Fibroblast of skin of left quadriceps (primary cell): ENCODE results near the gene COX7A1.
"Not testable (repeated sequence)": the region's sequence is repeated elsewhere in the genome, so short reads cannot be mapped to it uniquely, and the experiment has no call there.

Experiments
- DNase-seq, 2 experiments: peaks; one replicate each; pipeline ENCODE4 v3.0.0-alpha.2; 2013; ENCODE audit warnings: low read depth in 2 of 2

COX7A1 gene

DNA sequence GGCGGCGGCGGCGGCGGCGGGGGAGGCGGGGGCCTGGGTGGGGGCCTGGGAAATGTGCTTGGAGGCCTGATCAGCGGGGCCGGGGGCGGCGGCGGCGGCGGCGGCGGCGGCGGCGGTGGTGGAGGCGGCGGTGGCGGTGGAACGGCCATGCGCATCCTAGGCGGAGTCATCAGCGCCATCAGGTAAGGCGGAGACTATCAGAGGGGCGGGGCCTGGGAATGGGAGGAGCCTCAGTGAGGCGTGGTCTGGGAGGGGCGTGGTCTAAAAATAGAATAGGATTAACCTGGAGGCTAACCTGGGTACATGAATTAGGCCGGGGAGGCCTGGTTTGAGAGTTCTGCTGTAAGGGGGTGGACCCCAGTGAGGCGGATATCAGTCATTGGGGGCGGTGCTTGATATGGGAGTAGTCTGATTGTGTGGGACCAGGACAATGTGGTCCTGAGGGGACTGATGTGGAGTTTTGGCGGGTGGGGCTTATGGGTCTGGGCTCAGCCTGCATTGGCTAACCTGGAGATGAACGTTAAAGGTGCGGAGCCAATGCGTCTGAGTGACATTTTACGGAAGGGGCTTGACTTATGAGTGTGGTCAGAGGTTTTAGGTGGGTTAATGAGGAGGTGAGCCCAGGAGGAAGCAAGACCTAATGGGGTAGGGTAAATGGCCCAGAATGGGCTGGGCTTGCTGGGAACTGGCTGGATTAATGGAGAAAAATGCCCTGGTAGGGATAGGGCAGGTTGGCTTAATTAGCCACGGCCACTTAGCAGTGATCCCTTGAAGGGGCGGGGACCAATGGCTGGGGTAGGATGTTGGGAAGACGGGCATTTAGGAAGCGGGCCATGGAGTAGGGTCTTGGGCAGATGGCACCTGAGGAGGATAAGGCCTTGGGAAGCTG lies 11.0 kb downstream of the COX7A1 start:
- DNase-seq, result peak; percentile 57

DNA sequence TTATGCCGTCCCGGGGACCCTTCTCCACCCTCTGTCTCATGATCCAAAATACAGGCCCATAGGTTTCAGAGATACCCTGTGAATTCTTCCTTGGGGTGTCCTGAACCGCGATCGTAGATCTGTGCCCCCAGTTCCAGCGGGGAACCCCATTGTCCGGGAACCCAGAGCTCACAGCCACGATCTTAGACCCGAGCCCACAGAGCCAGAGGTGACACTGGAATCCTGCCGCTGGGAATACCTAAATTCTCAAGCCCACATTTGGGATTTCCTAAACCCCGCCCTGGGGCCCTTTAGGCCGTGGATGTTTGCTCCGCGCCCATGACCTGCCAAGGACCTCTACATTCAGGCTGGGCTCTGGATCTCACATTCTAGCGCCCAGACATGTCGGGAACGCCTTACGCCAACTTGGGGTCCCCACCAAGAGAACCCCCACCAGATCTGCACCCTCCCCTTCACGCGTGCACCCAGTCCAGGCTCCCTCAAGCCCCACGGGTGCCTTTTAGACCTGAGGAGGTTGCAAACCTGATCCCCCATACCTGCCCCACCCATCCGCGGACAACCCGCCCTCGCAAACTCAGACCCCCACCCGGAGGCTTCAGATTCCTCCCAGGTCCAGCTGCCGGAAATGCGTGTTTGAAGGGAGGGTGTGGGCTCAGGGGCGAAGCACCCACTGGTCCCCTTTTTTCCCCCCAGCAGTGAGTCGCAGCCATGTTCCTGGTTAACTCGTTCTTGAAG lies 11.8 kb downstream of the COX7A1 start:
- no peak for DNase-seq

DNA sequence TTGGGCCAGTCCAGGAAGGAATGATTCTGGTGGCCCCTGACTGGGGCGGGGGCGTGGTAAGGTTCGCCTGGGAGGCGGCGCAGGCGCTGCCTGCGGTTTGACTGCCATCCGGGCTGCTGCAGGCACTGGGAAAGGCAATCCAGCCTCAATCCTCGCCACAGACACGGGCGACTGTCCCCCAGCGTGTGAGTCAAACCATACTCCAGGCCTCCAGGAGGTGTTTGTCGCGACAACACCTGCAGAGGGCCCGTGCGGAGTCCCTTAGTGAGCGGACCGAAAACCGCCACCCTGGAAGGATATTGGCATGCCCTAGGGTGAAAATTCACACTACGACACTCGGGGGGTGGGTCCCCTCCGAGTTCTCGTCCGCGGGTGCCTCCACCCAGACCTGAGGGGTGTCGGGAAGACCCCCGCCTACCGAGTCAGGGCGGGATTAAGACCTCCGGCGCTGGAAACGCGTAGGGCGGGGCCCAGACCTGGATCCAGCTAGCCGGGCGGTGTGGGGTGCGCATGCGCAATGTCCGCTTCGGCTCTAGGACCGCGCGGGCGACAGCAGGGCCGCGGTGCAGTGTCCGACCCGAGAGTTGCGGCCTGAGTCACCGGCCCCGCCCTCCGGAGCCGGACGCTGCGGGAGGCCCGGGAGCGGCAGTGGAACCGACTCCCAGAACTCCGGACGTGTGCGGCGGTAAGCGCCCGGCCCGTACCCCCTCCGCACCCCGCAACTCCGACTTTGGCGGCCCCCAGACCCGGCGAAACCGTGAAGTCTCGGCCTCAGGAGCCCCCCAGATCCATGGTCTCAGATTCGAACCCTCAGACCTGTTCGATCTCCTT lies 12.6 kb downstream of the COX7A1 start, which contains the start of gene CAPNS1:
TSS of gene CAPNS1 (plus strand) at position 594 of the 831 bp plus-strand sequence. CDS start 946 bp downstream, outside the sequence.
- DNase-seq, result peak; percentile 88 to 90

DNA sequence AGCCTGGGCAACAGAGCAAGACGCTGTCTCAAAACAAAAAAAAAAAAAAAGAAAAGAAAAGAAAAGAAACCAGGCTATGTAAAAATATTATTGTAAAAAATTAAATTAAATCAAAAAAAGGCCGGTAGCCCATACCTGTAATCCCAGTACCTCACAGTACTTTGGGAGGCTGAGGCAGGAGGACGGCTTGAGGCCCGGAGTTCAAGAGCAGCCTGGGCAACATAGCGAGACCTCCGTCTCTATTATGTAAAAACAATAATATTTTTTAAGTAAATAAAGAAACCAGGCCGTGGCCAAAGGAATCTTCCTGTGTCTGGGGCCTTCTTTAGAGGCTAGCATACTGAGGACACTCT lies 13.2 kb downstream of the COX7A1 start:
- no peak for DNase-seq

DNA sequence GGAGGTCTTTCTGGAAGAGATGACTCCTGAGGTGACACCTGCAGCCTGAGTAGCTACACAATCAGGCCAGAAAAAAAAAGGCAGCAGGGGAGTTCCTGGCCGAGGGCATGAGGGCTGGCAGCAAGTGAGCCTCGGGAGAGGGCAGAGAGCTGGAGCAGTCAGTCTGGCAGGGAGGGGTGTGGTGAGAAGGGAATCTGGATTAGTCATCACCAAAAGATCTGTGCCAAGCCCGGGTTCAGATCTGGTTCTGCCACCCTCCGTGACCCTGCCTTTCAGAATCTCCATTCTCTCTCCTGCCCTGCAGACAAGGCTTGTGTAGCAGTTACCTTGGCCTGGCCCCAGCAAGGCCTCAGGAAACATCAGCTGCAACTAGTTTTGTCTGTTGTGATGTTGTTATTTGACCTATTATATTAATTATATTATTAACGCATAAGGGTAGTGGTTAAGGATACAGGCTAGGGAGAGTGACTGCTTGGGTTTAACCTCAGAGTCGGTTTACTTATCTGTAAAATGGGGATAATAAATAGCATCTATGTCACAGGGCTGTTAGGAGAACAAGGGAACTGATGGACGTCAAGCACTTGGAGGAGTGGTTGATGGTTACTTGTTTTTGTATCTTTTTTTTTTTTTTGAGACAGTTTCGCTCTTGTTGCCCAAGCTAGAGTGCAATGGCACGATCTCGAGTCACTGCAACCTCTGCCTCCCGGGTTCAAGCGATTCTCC lies 15.1 kb downstream of the COX7A1 start:
- no peak for DNase-seq

DNA sequence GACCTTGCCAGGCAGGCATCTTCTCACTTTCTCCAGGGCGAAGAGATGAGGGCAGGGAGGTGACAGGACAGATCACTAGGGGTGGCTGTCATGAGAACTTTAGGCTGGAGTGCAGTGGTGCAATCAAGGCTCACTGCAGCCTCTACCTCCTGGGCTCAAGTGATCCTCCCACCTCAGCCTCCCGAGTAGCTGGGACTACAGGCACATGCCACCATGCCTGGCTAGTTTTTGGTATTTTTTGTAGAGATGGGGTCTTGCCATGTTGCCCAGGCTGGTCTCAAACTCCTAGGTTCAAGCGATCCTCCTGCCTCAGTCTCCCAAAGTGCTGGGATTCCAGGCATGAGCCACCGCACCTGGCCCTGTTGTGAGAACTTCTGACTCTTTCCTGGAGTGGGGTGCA lies 17.4 kb downstream of the COX7A1 start:
- not testable (repeated sequence) for DNase-seq

DNA sequence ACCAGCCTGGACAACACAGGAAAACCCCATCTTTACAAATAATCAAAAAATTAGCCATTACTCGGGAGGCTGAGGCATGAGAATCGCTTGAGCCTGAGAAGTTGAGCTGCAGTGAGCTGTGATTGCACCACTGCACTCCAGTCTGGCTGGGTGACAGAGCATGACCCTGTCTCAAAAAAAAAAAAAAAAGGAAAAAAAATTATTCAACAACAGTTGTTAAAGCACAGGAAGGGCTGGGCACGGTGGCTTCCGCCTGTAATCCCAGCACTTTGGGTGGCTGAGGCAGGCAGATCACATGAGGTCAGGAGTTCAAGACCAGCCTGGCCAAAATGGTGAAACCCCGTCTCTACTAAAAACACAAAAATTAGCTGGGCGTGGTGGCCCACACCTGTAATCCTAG lies 21.0 kb downstream of the COX7A1 start:
- DNase-seq, result not testable (repeated sequence)

DNA sequence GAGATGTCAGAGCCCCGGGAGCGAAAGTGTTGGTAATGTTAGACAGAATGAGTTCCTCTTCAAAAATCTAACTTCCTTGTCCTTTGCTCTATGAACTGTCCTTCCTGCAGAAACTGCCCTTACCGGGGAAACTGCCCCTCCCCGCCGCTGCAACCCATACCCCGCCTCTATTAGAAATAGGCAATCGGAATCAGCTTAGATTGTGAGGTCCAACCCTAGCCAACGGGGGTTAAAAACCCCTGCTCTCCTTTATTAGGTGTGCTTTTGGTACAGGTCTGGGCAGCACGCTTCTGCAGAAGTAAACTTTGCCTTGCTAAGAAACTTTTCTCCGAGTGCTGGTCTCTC lies 23.9 kb downstream of the COX7A1 start:
- no peak for DNase-seq

DNA sequence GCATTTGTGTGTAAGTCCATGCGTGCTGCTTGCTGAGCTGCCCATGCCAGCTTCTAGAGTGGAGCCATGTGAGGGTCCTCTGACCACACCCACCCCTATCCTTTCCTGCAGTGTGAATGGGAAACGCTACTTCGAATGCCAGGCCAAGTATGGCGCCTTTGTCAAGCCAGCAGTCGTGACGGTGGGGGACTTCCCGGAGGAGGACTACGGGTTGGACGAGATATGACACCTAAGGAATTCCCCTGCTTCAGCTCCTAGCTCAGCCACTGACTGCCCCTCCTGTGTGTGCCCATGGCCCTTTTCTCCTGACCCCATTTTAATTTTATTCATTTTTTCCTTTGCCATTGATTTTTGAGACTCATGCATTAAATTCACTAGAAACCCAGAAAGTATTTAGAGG lies 26.7 kb downstream of the COX7A1 start:
- no peak for DNase-seq

DNA sequence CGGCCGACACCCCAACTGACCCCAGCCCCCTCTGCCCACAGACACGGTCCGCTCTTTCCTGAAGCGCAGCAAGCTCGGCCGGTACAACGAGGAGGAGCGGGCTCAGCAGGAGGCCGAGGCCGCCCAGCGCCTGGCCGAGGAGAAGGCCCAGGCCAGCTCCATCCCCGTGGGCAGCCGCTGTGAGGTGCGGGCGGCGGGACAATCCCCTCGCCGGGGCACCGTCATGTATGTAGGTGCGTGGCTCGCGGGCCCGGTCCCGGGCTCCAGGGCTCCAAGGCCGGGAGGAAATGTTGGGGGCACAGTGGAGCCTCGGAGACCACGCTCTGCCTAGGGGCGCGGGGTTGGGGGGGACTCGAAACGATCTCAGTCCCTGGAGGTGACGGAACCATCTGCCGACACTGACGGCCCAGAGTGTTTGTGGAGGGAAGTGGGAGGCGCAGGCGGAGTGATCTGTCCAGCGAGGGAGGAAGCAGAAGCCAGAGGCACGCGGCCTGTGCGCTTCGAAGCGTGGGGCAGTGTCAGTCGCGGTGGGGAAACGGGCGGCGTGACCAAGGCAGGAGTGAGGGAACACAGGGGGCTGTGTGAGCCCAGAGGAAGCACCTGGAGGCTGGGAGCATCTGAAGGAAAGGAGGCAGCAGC lies 30.6 kb downstream of the COX7A1 start:
- no peak for DNase-seq

DNA sequence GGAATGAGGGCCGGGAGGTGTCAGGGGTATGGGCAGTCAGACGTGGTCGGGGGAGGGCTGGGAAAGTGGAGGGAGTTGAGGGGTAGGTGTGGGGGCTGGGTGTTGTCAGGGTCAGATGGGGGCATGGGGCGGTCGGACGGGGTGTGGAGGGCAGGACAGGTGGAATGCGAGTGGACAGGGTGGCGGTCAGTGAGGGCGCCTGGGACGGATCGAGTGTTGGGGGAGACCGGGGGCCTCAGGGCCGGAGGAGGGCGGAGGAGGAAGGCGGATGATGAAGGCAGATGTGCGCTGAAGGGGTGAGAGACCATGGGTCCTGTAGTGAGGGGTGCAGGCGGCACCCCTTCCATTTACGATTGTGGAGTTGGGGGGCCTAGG lies 31.3 kb downstream of the COX7A1 start:
- DNase-seq, result no peak

DNA sequence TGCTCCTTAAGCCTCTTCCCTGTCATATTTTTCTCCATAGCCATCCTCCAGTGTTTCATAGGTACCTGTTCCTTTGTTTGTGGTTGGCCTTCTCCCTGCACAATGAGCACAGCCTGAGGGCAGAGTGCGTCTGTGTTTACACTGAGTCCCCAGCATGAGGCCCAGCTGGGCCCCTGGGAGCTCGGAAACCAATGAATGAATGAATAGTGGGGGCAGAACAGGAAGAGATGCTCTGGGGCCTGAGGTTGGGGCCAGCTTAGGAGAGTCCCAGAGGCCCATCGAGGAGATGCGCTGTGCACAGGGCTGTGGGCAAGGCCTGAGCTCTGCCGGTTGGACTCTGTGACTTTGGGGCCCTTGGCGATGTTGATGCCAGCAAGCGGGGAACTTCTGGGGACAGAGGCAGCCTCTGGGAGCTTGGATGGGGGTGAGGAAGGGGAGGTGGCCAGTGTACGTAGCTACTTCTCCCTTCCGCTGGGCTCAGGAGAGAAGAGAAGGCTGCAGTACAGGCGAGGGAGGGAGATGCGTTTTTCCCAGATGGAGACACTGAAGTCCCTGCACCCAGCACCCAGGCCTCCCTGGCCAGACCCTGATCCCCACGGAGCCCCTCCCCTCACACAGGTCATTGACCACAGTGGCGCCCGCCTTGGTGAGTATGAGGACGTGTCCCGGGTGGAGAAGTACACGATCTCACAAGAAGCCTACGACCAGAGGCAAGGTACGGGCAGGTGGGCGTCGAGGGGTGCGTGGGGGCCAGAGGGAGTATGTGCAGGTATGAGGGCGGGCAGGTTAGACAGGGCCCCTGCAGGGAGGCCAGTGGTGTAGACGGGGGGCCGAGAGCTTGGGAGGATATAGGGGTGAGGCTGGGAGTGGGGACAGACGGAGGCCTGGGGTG lies 31.9 kb downstream of the COX7A1 start:
- DNase-seq, result no peak

DNA sequence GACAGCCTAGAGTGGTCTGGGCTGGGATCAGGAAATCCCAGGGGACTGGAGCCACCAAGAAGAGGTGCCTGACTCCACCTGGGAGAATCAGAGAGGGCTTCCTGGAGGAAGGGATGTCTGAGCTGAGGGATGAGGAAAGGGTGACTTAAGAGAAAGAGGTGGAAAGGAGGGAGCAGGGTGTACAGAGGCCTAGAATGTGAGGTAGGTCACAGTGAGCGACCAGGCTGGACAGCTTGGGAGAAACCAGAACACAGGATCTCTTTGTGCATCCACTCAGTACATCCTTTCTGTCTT lies 36.0 kb downstream of the COX7A1 start:
- no peak for DNase-seq

DNA sequence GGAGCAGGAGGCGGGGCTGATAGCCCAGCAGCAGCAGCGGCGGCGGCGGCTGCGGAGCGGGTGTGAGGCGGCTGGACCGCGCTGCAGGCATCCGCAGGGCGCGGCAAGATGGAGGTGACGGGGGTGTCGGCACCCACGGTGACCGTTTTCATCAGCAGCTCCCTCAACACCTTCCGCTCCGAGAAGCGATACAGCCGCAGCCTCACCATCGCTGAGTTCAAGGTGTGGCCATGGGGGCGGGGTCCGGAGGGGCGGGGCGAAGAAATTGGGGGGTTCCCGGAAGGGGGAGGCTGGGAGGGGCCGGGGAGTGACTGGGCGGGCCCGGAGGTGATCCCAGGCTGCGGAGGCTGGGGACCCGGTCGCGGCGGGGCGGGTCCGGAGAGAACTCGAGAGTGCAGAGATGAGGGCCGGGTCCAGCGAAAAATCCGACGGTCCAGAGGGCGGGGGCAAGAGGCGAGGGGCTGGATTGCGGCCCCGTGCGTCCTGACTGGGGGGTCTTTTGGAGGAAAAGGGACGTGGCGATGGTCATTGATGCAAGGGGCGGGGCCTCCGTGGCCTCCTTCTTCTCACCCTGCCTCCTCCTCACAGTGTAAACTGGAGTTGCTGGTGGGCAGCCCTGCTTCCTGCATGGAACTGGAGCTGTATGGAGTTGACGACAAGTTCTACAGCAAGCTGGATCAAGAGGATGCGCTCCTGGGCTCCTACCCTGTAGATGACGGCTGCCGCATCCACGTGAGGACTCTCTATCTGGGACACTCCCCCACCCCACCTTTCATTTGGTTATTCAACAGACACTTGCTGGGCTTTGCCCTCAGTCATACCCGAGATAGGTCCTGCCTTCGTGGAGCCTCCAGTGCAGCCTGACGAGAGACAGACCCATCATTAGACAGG lies 36.5 kb downstream of the COX7A1 start, which contains the start of gene TBCB:
TSS of gene TBCB (plus strand) at position 16 of the 891 bp plus-strand sequence. CDS start at position 109, 93 bp downstream.
- DNase-seq, result no peak

DNA sequence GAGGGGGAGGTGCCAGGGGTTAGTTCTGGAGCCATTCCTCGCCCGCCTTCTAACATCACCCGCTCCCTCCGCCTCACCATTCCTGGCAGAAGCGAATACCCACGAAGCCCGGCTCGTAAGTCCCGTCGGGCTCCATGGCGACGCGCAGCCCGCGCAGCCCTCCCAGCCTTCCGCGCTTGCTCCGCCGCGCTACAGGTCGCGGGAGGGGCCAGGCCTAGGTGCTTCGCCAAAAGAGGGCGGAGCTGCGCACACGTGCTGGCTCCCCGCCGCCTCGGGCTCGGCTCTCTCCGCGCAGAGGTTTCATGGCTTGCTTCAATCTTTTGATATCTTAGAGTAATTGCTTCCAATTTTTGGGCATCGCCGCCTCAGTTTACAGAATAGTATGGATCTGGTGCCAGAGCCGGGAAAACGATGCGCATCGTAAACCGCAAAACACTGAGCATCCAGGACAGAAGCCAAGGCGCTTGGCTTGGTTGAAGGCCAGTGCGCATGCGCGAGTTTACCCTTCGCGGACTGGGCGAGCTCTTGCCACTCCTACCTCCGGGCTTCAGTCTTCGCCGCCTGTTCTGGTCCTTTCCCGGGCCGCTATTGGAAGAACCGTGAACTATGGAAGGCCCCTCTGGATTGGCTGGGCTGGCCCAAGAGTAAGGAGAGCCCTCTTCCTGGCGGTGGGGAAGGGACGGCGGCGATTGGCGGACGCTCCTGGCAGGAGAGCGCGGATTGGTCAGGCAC lies 37.4 kb downstream of the COX7A1 start, which contains the start of gene POLR2I:
TSS of gene POLR2I (minus strand) at position 155 of the 732 bp plus-strand sequence. CDS start at position 136, 19 bp downstream.
- peak; percentile 100 for DNase-seq

DNA sequence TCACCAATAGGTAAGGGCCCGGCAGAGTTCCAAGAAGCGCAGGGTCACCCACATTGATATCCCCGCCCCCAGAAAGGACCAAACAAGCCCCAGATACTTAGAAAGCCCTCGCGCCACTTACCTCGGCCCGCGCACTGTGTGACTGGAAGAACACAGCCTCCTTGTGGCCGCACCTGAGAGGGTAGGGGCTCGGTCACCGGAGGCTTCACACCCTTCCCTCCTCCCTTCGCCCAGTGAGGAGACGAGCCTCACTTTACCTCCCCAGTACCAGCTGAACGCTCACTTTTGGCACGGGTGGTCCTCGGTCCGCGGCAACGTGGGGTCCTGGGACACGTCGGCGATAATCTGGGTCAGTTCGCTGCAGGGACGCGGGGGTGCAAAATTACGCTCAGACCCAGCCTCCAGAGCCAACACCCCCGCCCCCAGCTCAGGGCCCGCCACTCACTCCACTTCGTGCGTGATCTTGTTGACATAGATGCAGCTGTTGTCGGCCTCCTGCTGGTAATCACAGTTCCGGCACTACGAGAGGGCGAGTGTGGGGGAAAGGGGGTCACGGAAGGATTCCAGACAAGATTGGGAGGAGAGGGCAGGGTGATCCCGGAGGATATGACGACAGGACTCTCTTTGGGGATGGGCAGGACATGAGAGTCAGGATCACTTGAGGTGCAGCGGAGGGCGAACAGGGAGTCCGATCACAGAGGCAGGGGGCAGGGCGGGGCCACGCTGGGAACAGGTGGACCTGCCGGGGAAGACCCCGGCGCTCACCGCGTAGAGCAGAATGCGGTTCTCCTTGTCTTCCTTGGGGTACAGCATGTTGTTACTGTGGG lies 38.1 kb downstream of the COX7A1 start:
- no peak for DNase-seq

DNA sequence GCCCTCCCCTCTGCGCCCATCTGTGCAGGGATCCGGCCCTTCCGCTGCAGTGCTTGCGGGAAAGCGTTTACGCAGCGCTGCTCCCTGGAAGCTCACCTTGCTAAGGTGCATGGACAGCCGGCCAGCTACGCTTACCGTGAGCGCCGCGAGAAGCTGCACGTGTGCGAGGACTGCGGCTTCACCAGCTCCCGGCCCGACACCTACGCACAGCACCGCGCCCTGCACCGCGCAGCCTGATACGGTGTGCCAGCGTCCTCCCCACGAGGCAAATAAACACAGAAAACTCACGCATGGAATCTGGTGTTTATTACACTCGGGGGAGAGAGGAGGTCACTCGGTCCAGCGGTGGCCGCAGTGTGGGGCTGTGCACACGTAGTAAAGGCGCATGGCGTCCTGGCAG lies 38.8 kb downstream of the COX7A1 start:
- DNase-seq, result no peak
